HepG2 (cell line): ENCODE results near the gene DLX3. TPM values are rescaled to one million over a fixed set of nuclear protein-coding genes. Genes with fewer than 3 reads are reported as not detected.

Experiments
- BRD4 ChIP-seq: sonication (generic); formaldehyde crosslinking; IDR thresholded peaks from 2 replicates; pipeline ENCODE4 v1.4.0; 2020; ENCODE audit warnings: missing genetic modification reagents
- DNMT3B ChIP-seq: conservative IDR thresholded peaks from 2 replicates; pipeline ENCODE4 v1.6.1; 2016; ENCODE audit warnings: missing biosample characterization, control low read depth
- ESRRA ChIP-seq: sonication (generic); formaldehyde crosslinking; IDR thresholded peaks from 2 replicates; pipeline ENCODE4 v1.5.1; 2020; ENCODE audit warnings: mild to moderate bottlenecking, low read depth, missing genetic modification reagents
- FOXP4 ChIP-seq: sonication (generic); formaldehyde crosslinking; IDR thresholded peaks from 2 replicates; pipeline ENCODE4 v1.4.0; 2020; ENCODE audit warnings: missing genetic modification reagents
- GABPA ChIP-seq, 2 experiments: IDR thresholded peaks; 2 replicates each; pipeline ENCODE4 v1.6.1; 2011 to 2016; ENCODE audit warnings: low read depth in 2 of 2, low read length in 1 of 2, missing biosample characterization in 1 of 2, missing genetic modification characterization in 1 of 2
- GTF2F1 ChIP-seq: fragments of 150-350 bp; IDR thresholded peaks from 2 replicates; pipeline ENCODE4 v1.6.1; 2014; ENCODE audit warnings: low read length
- HMG20A ChIP-seq: IDR thresholded peaks from 2 replicates; pipeline ENCODE4 v1.6.1; 2016; ENCODE audit warnings: borderline replicate concordance
- HNRNPLL ChIP-seq: fragments of 200-400 bp; formaldehyde crosslinking; IDR thresholded peaks from 2 replicates; pipeline ENCODE4 v1.6.1; 2017; ENCODE audit warnings: mild to moderate bottlenecking, low read depth, low read length; ENCODE audit not compliant: poor library complexity, severe bottlenecking
- MLLT10 ChIP-seq: sonication (generic); formaldehyde crosslinking; IDR thresholded peaks from 2 replicates; pipeline ENCODE4 v1.4.0; 2020; ENCODE audit warnings: missing genetic modification reagents
- PHF8 ChIP-seq: sonication (generic); formaldehyde crosslinking; IDR thresholded peaks from 2 replicates; pipeline ENCODE4 v1.5.0; 2020; ENCODE audit warnings: missing genetic modification reagents
- PLRG1 ChIP-seq: fragments of 450-650 bp; conservative IDR thresholded peaks from 2 replicates; pipeline ENCODE4 v1.6.1; 2016
- RAD21 ChIP-seq: fragments of 450-650 bp; formaldehyde crosslinking; IDR thresholded peaks from 2 replicates; pipeline ENCODE4 v1.5.0; 2020; ENCODE audit warnings: mild to moderate bottlenecking
- REXO4 ChIP-seq: sonication (generic); formaldehyde crosslinking; IDR thresholded peaks from 2 replicates; pipeline ENCODE4 v1.8.0; 2022; ENCODE audit warnings: missing genetic modification reagents, mild to moderate bottlenecking, borderline replicate concordance
- ZFP82 ChIP-seq: sonication (generic); formaldehyde crosslinking; IDR thresholded peaks from 2 replicates; pipeline ENCODE4 v1.5.1; 2020; ENCODE audit warnings: mild to moderate bottlenecking, missing genetic modification reagents, borderline replicate concordance
- ZKSCAN5 ChIP-seq: sonication (generic); formaldehyde crosslinking; IDR thresholded peaks from 2 replicates; pipeline ENCODE4 v1.5.1; 2020; ENCODE audit warnings: mild to moderate bottlenecking, missing genetic modification reagents
- ZMYM4 ChIP-seq: sonication (generic); formaldehyde crosslinking; IDR thresholded peaks from 2 replicates; pipeline ENCODE4 v1.8.1; 2023; ENCODE audit warnings: mild to moderate bottlenecking, missing genetic modification reagents
- ZNF136 ChIP-seq: sonication (generic); formaldehyde crosslinking; IDR thresholded peaks from 2 replicates; pipeline ENCODE4 v1.8.1; 2022; ENCODE audit warnings: low read depth, mild to moderate bottlenecking, moderate library complexity, missing genetic modification reagents
- ZNF225 ChIP-seq: sonication (generic); formaldehyde crosslinking; IDR thresholded peaks from 2 replicates; pipeline ENCODE4 v1.4.0; 2020; ENCODE audit warnings: mild to moderate bottlenecking, missing genetic modification reagents
- ZNF333 ChIP-seq: sonication (generic); formaldehyde crosslinking; IDR thresholded peaks from 2 replicates; pipeline ENCODE4 v1.4.0; 2020; ENCODE audit warnings: mild to moderate bottlenecking, missing genetic modification reagents, borderline replicate concordance
- ZNF547 ChIP-seq: sonication (generic); formaldehyde crosslinking; IDR thresholded peaks from 2 replicates; pipeline ENCODE4 v1.5.1; 2020; ENCODE audit warnings: mild to moderate bottlenecking, missing genetic modification reagents
- ZNF577 ChIP-seq: sonication (generic); formaldehyde crosslinking; IDR thresholded peaks from 2 replicates; pipeline ENCODE4 v1.4.0; 2020; ENCODE audit warnings: mild to moderate bottlenecking, low read depth, missing genetic modification reagents, borderline replicate concordance
- ZNF703 ChIP-seq: sonication (generic); formaldehyde crosslinking; IDR thresholded peaks from 2 replicates; pipeline ENCODE4 v1.5.1; 2020; ENCODE audit warnings: missing genetic modification reagents, mild to moderate bottlenecking, moderate library complexity, borderline replicate concordance
- ZNF776 ChIP-seq: sonication (generic); formaldehyde crosslinking; IDR thresholded peaks from 2 replicates; pipeline ENCODE4 v1.4.0; 2020; ENCODE audit warnings: mild to moderate bottlenecking, missing genetic modification reagents
- ZNF788 ChIP-seq: sonication (generic); formaldehyde crosslinking; IDR thresholded peaks from 2 replicates; pipeline ENCODE4 v1.5.0; 2020; ENCODE audit warnings: mild to moderate bottlenecking, missing genetic modification reagents, borderline replicate concordance
- polyA plus RNA-seq, 8 experiments: library from polyadenylated mRNA; depleted of rRNA in 3 of 8; stranded (reverse) in 7 of 8; unstranded in 1 of 8; fragments of >200 nt; fragmentation: Illumina TruSeq in 4 of 8; extraction: Trizol in 4 of 8; gene quantifications; 2 replicates each; pipeline versions ENCODE4 v1.2.1 to v1.2.3, GENCODE V29; 2011 to 2016; ENCODE audit warnings: low read depth in 4 of 8, missing spikeins in 1 of 8, mixed read lengths in 1 of 8; ENCODE audit not compliant: insufficient read depth in 1 of 8
- total RNA-seq, 5 experiments: library from RNA; depleted of rRNA; stranded (reverse); fragments of >200 nt; fragmentation: Illumina TruSeq; extraction: Trizol; gene quantifications; 2 replicates each; pipeline ENCODE4 v1.2.3, GENCODE V29; 2016; ENCODE audit warnings: low read depth in 1 of 5
- TF ChIP-seq, protein P1 (sequence below): sonication (generic); formaldehyde crosslinking; IDR thresholded peaks from 2 replicates; pipeline ENCODE4 v1.4.0; 2020; ENCODE audit warnings: missing genetic modification reagents

Gene DLX3
- total and polyA plus RNA-seq, 2 of the 13 experiments (the other 11 are each of a cell fraction or from before 2014, with no cell fraction given), result 0.03 TPM; not detected in 1

DNA sequence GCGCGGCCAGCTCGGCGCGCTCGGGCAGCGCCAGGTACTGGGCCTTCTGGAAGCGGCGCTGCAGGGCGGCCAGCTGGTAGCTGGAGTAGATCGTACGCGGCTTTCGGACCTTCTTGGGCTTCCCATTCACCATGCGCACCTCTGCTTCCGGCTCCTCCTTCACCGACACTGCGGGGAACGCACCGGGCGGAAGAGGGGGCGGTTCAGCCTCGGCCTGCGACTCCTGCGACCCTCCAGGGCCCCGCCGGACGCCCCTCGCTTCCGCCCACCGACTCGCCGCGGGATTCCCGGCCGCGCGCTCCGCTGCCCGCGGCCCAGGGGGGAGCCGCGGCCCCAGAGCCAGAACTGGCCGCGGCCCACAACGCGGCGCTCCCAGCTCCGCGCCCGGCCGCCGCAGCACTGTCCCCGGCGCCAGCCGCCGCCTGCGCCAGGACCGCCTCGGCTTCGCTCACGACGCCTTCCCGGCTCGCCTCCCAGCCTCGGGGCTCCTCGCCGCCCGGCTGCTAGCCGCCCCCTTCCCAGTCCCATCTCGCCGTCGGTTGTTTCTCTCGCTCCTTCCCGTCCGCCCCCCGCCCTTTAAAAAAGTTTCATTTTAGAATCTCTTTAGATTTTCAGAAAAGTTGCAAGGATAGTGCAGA is 1.5 kb downstream of the DLX3 start (continued):
- TF ChIP-seq REXO4 (CRISPR knock-in tag), result no peak
- no peak for TF ChIP-seq PHF8 (CRISPR knock-in tag)
- no peak for TF ChIP-seq GABPA (IDR thresholded peaks at IDR 0.05; ENCODE audit: low read depth, low read length)
- TF ChIP-seq GABPA (CRISPR knock-in tag; IDR thresholded peaks at IDR 0.05; ENCODE audit: low read depth), result 0 out of 2 replicates have a peak, but pooled peaks have one; percentile 23
- TF ChIP-seq ZMYM4 (CRISPR knock-in tag), result no peak
- TF ChIP-seq ZNF136 (CRISPR knock-in tag), result no peak
- no peak for TF ChIP-seq GTF2F1
- TF ChIP-seq ZNF577 (CRISPR knock-in tag), result no peak
- TF ChIP-seq ZNF703 (CRISPR knock-in tag), result no peak
- 0 out of 2 replicates have a peak, but pooled peaks have one; percentile 31 for TF ChIP-seq ZNF788
- no peak for TF ChIP-seq ZFP82 (CRISPR knock-in tag)
- no peak for TF ChIP-seq ZNF225 (CRISPR knock-in tag)
- peak; percentile 62; the same call in 1 of the 2 replicates for TF ChIP-seq ZNF776 (CRISPR knock-in tag)
- TF ChIP-seq ZNF333, result no peak
- peak; percentile 92 for TF ChIP-seq HNRNPLL
- TF ChIP-seq MLLT10 (CRISPR knock-in tag), result no peak
- no peak for TF ChIP-seq PLRG1
- no peak for TF ChIP-seq HMG20A (CRISPR knock-in tag)
- TF ChIP-seq ZKSCAN5, result no peak
- TF ChIP-seq BRD4, result peak; percentile 17; the same call in 1 of the 2 replicates
- TF ChIP-seq FOXP4, result no peak
- no peak for TF ChIP-seq DNMT3B
- TF ChIP-seq RAD21, result 0 out of 2 replicates have a peak, but pooled peaks have one; percentile 25
- TF ChIP-seq, protein P1, sequence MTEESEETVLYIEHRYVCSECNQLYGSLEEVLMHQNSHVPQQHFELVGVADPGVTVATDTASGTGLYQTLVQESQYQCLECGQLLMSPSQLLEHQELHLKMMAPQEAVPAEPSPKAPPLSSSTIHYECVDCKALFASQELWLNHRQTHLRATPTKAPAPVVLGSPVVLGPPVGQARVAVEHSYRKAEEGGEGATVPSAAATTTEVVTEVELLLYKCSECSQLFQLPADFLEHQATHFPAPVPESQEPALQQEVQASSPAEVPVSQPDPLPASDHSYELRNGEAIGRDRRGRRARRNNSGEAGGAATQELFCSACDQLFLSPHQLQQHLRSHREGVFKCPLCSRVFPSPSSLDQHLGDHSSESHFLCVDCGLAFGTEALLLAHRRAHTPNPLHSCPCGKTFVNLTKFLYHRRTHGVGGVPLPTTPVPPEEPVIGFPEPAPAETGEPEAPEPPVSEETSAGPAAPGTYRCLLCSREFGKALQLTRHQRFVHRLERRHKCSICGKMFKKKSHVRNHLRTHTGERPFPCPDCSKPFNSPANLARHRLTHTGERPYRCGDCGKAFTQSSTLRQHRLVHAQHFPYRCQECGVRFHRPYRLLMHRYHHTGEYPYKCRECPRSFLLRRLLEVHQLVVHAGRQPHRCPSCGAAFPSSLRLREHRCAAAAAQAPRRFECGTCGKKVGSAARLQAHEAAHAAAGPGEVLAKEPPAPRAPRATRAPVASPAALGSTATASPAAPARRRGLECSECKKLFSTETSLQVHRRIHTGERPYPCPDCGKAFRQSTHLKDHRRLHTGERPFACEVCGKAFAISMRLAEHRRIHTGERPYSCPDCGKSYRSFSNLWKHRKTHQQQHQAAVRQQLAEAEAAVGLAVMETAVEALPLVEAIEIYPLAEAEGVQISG (CRISPR knock-in tag), result no peak; the same call in 1 of the 2 replicates
- no peak for TF ChIP-seq ESRRA (CRISPR knock-in tag)
- TF ChIP-seq ZNF547 (CRISPR knock-in tag), result peak; percentile 36; the same call in 1 of the 2 replicates
